ENCODE measurements around the gene TGM6.
A peak's percentile ranks its signal among the peaks of the same experiment; 100 is the strongest.

DNA sequence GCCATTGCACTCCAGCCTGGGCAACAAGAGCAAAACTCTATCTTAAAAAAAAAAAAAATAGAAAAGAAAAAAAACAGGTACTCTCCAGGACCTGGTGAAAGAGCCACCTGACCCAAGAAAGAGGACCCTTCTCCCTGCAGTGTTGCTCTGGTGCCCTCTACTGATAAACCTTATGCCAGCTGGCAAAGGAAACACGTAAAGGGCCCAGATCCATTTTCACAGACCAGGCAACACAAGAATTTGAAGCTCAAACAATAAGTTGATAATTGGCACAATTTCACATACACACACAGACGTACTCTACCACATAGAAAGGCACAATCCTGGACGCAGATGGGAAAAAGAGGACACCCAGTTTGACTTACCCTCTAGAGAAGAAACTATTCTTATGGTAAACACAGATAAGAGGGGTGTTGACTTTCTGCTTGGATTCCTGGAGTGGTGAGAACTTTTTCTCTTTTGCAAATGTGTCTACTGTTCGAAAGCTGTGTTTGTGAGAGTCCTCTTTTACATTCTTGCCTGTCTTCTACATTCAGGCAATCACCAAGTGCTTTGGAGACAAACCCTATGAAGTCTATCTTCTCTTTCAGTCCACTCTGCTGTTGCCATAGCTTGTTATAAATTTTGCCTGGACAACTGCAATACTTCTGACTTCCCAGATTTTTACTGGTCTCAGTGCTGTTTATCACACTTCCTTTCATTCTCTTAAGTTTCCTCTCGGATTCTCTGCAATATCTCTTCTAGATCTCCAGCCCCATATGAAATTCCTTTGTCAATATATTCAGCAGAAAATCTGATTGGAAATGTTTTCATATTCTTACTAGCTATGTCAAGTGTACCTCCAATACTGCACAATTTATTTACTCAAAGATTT, 96.3 kb downstream of the TGM6 start:
- 0 out of 2 replicates have a peak, but pooled peaks have one; percentile 22 for TF ChIP-seq CTCF (conservative IDR thresholded peaks at IDR 0.05; ENCODE audit: low read depth, low read length)
- no peak for TF ChIP-seq EZH2 (IDR thresholded peaks at IDR 0.05; ENCODE audit: low read length, unreplicated experiment)
